Adrenal gland (tissue), 5 donors: Measurements from ENCODE around the gene PLA2G2C.

Source experiments
- POLR2A ChIP-seq, 2 donors: fragments of 450-650 bp; IDR thresholded peaks; one replicate each; pipeline ENCODE4 v1.6.1; 2017; ENCODE audit warnings: antibody characterized with exemption in 2 of 2, mild to moderate bottlenecking in 2 of 2, moderate library complexity in 1 of 2
- TF ChIP-seq, protein P1 (sequence below), 6 experiments: fragments of 450-650 bp in 4 of 6; fragments of 200-600 bp in 2 of 6; sonication (generic) in 1 of 6; IDR thresholded peaks; 1 replicate in 5 of 6; 2 replicates in 1 of 6; pipeline versions ENCODE4 v1.5.1 to v1.8.0; 2016 to 2021; ENCODE audit warnings: antibody characterized with exemption in 6 of 6, mild to moderate bottlenecking in 2 of 6, moderate library complexity in 1 of 6
- donor health status: DM: no; HTN: no; CAD: no.

DNA sequence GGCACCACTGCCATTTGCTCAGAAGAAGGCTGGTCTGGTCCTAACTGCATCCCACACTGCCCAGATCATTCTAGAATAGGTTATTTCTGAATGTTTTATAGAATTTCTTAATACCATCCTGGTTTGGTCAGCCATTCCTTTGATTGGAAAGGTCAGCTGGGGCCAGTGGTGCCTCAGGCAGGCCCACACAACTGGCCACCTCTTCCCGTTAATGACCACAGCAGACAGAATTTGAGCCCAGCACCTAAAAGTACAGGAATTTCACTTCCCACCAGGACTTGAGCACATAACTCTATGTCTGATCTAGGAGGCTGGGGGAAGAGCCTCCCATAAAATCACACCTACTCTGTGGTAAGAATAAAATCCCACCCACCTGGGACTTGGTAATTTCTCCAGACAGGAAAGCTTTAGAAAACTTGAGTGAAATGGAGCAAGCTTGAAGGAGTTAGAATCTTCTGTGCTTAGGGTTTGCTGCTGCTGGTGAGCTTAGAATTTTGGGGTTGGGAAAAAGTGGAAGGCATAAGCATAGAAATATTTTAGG lies 6.6 kb upstream of the PLA2G2C start:
- TF ChIP-seq POLR2A (IDR thresholded peaks at IDR 0.05), result no peak
- TF ChIP-seq, protein P1, sequence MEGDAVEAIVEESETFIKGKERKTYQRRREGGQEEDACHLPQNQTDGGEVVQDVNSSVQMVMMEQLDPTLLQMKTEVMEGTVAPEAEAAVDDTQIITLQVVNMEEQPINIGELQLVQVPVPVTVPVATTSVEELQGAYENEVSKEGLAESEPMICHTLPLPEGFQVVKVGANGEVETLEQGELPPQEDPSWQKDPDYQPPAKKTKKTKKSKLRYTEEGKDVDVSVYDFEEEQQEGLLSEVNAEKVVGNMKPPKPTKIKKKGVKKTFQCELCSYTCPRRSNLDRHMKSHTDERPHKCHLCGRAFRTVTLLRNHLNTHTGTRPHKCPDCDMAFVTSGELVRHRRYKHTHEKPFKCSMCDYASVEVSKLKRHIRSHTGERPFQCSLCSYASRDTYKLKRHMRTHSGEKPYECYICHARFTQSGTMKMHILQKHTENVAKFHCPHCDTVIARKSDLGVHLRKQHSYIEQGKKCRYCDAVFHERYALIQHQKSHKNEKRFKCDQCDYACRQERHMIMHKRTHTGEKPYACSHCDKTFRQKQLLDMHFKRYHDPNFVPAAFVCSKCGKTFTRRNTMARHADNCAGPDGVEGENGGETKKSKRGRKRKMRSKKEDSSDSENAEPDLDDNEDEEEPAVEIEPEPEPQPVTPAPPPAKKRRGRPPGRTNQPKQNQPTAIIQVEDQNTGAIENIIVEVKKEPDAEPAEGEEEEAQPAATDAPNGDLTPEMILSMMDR (IDR thresholded peaks at IDR 0.05), result no peak
